Stimulated activated naive CD4-positive, alpha-beta T cell (primary cell): ENCODE measurements around the gene TMEM247.
"Not testable (repeated sequence)": the region's sequence is repeated elsewhere in the genome, so short reads cannot be mapped to it uniquely, and the experiment has no call there.

Source experiments
- DNase-seq, 6 experiments: peaks; one replicate each; lab custom pipeline; 2025; lab: John Stamatoyannopoulos, UW

Gene TMEM247

DNA sequence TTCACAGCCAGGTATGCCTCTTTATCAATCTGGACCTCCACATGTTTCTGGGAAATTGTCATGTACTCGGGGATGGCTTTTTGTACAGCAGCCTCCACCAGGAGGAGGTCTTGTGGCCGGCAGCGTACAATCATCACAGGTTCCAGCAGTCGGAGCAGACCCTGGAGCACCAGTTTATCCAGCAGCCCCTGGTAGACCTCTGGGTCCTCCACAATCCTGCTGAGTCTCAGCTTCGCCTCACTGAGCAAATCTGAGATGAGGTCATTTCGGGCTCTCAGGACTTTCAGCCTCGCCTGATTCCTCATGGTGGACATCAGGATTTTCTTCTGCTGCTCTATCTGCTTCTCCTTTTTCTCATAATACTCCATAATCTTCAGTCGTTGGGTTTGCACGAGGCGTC is 32.8 kb downstream of the TMEM247 start:
- DNase-seq, result no peak

- DNase-seq, result no peak
These were observed 35.4 kb downstream of the TMEM247 start for GRCh38 chr2:46514738-46515137.

DNA sequence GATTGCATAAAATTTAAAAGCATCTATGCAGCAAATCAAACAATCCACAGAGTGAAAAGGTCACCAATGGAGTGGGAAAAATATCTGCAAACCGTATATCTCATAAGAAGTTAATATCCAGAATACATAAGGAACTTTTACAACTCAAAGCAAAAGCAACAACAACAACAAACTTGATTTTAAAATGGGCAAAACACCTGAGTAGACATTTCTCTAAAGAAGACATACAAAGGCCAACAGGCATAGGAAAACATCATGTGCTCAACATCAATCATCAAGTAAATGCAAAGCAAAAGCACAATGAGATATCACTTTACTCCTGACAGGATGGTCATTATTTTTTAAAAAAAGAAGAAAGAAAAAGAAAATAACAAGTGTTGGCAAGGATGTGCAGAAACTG is 38.1 kb downstream of the TMEM247 start:
- DNase-seq, result no peak

DNA sequence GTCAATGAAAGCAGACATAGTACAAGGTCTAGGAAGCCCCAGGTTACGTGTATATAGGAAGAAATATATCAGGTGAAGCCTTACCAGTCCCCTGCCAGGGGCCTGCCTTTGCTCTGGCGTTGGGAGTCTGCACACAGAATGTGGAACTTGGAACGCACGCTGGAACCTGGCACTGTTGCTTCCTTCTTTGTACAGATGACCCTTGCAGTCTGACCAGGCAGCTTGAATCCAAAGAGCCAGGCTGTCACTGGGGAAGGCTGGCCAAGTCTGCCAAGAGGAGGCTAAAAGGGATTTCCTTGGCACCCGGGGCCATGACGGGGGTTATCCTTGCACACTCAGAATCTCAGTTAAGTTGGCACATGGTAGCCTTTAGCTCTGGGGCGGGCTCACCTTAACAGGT is 39.5 kb downstream of the TMEM247 start:
- DNase-seq, result no peak

- DNase-seq, result no peak
These were observed 39.9 kb downstream of the TMEM247 start for GRCh38 chr2:46519265-46519664.

- no peak for DNase-seq
These were observed 40.9 kb downstream of the TMEM247 start for GRCh38 chr2:46520130-46520711.

DNA sequence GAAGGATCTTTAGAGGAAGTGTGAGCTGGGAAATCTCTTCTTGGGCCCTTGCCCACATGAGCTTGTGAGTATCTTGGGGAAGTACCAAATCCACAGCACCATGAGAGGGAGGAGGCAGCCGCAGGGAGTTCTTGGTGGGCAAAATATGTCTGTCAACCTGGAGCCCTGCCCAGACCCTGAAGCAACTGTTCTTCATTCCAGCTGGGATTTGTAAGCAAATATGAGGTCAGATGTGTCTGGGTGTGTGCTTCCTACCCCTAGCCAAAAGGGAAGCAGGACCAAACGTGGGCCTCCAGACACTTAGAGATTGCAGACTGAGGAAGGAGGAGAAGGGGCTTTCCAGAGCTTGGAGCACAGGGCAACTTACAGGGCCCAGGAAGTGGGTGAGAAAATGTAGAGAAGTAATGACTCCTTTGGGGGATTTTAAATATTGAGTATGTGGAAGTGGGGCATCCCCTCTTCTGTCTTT is 41.9 kb downstream of the TMEM247 start:
- DNase-seq, result no peak

DNA sequence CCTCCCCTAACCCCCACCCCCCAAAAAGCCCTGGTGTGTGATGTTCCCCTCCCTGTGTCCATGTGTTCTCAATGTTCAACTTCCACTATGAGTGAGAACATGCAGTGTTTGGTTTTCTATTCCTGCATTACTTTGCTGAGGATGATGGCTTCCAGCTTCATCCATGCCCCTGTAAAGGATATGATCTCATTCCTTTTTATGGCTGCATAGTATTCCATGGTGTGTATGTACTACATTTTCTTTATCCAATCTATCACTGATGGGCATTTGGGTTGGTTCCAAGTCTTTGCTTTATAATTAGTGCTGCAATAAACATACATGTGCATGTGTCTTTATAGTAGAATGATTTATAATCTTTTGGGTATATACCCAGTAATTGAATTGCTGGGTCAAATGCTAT is 43.0 kb downstream of the TMEM247 start:
- DNase-seq, result not testable (repeated sequence)

- DNase-seq, result no peak
These were observed 46.3 kb downstream of the TMEM247 start for GRCh38 chr2:46525522-46526155.

GRCh38 chr2:46528880-46529279 is 49.5 kb downstream of the TMEM247 start:
- DNase-seq, result no peak

DNA sequence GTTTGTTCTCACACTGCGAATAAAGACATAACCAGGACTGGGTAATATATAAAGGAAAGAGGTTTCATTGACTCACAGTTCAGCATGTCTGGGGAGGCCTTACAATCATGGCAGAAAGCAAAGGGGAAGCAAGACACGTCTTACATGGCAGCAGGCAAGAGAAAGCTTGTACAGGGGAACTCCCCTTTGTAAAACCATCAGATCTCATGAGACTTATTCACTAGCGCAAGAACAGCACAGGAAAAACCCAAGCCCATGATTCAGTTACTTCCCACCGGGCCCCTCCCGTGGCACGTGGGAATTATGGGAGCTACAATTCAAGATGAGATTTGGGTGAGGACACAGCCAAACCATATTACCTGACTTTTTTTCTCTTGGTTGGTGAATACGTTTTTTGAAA is 51.3 kb downstream of the TMEM247 start:
- no peak for DNase-seq

DNA sequence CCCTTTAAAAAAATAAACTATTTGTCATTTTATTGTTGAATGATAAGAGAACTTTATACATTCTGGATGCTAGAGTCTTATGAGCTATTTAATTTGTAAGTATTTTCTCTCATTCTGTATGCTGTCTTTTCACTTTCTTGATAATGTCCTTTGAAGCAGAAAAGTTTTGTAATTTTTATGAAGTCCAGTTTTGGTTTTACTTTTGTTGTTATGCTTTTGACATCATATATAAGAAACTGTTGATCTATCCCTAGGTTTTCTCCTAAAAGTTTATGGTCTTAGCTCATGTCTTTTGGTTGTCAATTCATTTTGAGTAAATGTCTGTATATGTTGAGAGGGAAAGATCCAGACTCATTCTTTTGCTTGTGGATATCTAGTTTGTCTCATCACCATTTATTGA is 52.5 kb downstream of the TMEM247 start:
- DNase-seq, result no peak
